HG03025 (cell line): ENCODE measurements around the gene UTS2.

Experiments used
- ATAC-seq: cut with Tn5 transposase; IDR thresholded peaks from one replicate; pipeline ENCODE4 v1.9.1; 2021; ENCODE audit warnings: mild to moderate bottlenecking, moderate library complexity; ENCODE audit not compliant: unreplicated experiment, low FRiP score

Gene UTS2

GRCh38 chr1:7852804-7853683 is at the start of gene UTS2:
Gene UTS2 (minus strand): TSS chr1:7853065. CDS start chr1:7853003, 62 bp downstream.
- ATAC-seq = no peak

- no peak for ATAC-seq
These were observed 46.9 kb upstream of the UTS2 start for GRCh38 chr1:7899741-7900140.

GRCh38 chr1:7898962-7899361 is 46.1 kb upstream of the UTS2 start:
- ATAC-seq = no peak

DNA sequence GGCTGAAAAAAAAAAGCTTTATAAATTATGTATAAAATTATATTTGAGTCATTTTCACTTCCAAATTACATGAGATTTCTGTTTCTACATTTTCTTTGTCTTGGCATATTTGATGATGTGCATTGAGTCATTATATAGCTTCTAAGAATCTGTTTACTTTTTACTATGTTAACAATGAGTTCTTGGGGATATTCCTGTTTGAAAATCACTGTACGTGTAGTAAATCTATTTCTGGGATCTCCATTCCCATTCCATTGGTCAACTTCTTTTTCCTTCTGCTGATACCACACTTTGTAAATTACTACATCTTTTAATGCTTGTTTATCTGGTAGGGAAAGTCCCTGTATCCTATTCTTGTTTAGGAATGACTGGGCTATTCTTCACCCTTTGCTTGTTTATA is 44.1 kb upstream of the UTS2 start:
- no peak for ATAC-seq

DNA sequence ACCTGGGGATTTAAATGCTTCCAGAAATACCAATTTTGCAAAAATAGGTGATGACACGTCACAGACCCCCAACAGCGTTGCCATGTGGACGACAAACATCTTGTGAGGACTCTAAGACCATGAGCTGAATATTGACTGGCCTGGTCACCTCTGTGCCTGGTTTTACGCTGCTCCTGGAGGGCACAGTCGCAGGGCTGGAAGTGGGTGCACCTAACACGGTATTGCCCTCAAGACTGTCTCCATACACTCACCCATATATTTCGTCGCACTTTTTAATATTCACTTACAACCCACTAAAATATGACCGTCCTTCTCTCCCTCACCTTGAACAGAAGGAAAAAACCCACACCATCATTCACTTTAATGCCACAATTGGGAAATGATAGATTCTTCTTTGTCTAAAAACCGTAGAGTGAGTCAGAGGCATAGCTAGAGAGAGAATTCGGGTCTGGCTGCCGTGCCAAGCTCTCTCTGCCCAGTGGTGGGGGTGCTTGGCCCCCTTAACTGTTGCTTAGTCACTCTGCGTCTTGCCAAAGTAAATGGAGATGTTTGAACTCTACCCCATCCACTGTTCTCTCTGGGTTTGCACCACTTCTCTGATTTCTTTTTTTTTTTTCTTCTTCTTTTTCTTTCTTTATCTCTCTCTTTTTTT is 40.8 kb upstream of the UTS2 start:
- no peak for ATAC-seq

- ATAC-seq = no peak
These were observed 38.9 kb upstream of the UTS2 start for GRCh38 chr1:7891804-7892203.

GRCh38 chr1:7890853-7891252 is 38.0 kb upstream of the UTS2 start:
- ATAC-seq = no peak

- no peak for ATAC-seq
These were observed 35.6 kb upstream of the UTS2 start for GRCh38 chr1:7888248-7889081.

GRCh38 chr1:7886405-7886745 is 33.5 kb upstream of the UTS2 start:
- ATAC-seq = no peak

DNA sequence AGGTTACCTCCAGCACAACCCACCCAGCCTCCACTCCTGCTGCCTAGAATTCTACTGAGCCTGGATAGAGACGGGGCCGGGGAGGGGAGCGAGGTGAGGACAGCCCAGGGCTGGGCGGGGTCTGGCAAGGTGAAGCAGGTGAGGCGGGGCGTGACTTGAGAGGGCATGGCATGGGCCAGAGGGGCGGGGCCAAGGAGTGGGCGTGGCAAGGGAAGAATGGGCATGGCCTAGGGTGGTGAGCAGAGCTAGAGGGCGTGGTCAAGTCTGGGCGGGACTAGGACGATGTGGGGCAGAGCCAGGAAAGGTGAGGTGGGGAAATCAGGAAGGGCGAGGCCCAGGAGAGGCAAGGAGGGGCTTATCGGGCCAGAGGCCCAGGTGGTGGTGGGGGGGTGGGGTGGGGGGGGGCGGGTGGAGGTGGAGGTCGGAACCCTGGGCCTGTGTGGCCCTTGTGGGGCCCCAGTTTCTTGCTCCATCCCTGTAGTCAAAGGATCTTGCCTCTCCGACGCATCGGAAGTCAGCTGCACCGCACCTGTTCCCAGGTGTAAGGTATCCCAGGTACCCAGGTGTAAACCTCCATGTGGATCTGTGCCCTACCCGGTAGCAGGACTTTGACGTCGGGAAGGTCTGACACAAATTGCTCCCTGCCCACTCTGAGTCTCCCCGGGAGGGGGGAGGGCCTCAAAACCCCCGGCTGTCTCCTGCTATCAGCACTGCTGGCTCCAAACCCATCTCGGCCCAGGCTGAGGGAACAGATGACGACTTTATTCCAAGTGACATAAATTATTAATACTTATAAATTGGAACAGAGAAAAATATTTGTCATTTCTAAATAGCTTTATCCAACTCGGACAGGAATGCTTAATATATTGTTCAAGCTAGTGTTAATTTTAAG is 32.9 kb upstream of the UTS2 start:
- ATAC-seq = no peak

DNA sequence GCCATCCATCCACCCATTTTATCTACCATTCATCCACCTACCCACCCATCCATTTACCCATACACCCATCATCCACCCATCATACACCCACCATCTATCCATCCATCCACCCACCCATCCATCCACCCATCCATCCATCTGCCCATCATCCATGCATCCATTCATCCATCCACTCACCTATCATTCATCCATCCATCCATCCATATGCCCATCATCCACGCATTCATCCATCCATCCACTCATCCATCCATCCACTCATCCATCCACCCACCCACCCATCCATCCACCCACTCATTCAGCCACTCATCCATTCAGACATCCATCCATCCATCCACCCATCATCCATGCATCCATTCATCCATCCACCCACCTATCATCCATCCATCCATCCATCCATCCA is 31.9 kb upstream of the UTS2 start:
- no peak for ATAC-seq

- ATAC-seq = no peak
These were observed 26.4 kb upstream of the UTS2 start for GRCh38 chr1:7879228-7879627.

- ATAC-seq = no peak
These were observed 25.2 kb upstream of the UTS2 start for GRCh38 chr1:7878027-7878426.

DNA sequence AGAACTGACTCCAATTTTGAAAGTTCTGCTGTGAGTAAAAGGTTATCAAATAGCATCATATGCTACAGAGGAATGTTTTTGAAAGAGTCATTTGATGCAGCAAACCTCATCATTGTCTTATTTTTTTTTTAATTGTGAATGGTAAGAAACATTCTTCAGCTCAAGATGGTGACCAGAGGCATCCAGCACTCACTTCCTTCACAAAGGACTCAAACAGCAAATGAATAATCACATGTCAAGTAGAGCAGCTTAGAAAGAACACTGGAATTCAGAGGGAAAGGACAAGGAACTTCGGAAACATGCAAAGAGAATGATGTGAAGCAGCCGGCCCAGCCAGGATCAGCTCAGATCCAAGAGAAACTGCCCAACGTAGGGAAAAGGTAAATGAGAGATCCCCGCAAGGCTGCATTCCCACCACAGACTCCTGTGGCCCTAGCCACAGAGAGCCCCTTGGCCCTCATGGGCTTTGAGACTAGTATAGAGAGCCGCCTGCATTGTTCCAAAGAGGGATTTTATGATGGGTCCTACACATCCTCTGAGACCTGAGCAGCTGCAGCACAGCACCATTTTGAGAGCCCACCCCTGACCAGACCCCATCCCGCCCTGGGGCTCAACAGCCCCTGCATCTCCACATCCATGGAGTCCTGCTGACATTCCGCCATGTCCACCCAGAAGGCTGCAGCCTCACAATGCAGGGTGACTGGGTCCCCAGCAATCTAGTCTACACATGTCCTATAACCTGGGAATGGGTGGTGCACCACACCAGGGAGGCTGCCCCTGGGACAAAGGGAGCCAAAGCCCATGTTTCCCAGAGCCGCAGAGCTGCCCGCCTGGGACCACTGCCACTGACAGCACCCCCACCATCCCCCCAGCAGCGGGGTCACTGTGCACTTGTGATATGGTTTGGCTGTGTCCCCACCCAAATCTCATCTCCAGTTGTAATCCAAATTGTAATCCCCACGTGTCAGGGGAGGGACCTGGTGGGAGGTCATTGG is 21.2 kb upstream of the UTS2 start:
- ATAC-seq = no peak

DNA sequence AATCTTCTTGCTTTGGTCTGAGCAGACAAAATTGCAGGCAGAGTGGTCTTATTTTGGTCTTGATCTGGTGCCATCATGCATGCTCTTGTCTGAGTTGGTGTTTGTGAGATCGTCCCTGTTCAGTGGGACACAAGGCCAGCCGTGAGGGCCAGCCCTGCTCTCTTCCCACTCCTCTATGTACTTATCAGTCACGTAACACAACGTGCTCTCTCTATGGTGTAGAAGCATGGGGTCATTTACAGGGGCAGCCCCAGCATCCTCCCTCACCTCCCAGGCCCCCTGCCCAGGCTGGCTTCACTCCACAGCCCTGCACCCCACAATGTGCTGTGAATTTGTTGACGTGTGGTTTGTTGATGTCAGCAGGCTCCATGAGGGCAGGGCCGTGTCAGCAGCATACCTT is 18.3 kb upstream of the UTS2 start:
- no peak for ATAC-seq

DNA sequence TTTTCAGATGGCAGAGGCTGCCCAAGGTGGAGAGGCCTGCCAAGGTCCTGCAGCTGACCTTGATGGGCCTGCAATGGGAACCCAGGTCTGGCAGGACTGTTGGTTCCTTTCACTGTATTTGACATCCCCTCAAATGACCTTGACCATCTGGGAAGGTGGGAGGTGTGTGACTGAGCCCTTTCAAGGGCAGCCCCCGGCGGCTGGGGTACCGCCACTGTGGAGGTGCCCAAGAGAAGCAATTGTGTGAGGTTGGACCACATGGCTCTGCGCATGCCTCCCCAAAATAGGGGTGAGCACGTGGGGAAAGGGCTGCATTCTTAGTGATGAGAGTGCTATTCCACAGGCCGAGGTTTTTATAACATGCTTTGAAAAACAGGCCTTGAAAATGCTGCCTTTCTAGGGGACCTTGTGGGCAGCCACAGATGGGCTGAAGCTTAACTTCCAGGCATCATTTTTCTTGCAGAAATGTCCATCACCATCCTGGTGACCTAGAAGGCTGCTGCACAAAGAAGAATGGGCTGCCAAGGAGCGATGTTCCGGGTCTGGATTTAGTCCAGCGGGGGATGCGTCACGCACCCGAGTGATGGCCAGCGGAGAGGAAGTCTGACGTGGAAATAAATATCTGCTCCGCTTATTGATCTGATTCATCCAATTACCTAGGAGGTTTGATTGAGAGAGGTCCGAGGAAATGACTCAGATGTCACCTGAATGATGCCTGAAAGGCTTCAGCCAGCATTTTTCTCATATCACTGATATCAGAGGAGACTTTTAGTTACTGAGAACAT is 16.5 kb upstream of the UTS2 start:
- no peak for ATAC-seq

GRCh38 chr1:7868070-7868780 is 15.4 kb upstream of the UTS2 start:
- ATAC-seq = no peak

DNA sequence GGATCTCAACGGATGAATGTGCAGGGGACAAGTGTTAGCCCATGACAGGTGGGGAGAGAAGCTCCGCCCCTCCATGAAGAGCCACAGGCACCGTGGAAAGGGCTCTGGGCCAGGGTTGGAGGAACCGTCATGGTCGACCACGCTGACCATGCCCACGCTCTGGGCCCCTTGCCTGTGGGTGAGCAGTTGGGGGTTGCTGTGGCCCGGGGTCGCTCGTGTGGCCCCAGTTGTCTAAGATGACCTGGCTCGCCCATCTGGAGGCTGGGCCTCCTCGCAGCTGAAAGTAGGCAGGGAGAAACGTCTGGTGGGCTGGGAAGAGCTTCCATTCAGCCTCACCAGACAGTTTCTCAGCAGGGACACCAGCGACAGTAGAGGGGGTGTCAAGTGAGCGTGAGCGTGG is 13.1 kb upstream of the UTS2 start:
- ATAC-seq = no peak
